ENCODE measurements around the gene YY1. TPM values are rescaled to one million over a fixed set of nuclear protein-coding genes. Genes with fewer than 3 reads are reported as not detected.
A peak's percentile ranks its signal among the peaks of the same experiment; 100 is the strongest.
"Not testable (repeated sequence)": the region's sequence is repeated elsewhere in the genome, so short reads cannot be mapped to it uniquely, and the experiment has no call there.

Gene YY1
- total RNA-seq, 2 donors from 2014 or later, result 42.8 to 52.3 TPM

DNA sequence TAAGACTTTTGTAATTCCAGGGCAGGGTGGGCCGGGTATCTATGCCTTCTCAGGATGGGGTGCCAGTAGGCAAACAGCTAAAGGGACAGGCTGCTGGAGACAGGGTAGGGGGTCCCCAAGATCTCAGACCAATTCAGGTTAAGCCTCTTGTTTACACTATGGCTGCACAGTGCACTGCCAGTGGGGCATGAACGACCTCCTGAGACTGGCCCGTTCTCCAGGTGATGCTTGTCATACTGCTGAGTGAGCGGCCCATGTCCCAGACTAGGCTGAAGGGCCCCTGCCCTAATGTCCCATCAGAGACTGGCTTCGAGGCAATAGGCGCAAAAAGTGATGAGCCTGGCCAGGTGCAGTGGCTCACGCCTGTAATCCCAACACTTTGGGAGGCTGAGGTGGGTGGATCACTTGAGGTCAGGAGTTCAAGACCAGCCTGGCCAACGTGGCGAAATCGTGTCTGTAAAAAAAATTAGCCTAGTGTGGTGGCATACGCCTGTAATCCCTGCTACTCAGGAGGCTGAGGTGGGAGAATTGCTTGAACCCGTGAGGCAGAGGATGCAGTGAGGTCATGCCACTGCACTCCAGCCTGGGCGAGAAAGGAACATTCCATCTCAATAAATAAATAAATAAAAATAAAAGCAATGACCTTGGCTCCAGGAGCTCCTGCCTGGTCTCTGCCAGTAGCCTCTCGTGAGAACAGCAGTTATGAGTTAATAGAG is 54.7 kb downstream of the YY1 start:
- DNase-seq (ENCODE audit: low spot score) (no peak), ATAC-seq (ENCODE audit: insufficient number of reproducible peaks, low FRiP score, low read depth) (no peak)
- H3K9me3 ChIP-seq, result no peaks in the 10 kb centered on the region
- no peak for TF ChIP-seq CTCF (IDR thresholded peaks at IDR 0.05)
- H3K27me3 ChIP-seq (replicated peaks; ENCODE audit: insufficient read depth), result no peaks in the 10 kb centered on the region
- peak overlapping the region; percentile 45 to 56 for H3K27ac ChIP-seq
- H3K4me3 ChIP-seq, result no peak overlapping the region
- H3K36me3 ChIP-seq, result peaks cover 14% of the 10 kb centered on the region
- peaks cover 21 to 43% of the 10 kb centered on the region in 2 donors for H3K4me1 ChIP-seq (ENCODE audit: control insufficient read depth in 1 of 2, low read depth in 2 of 2)

GRCh38 chr14:100294213-100294962 is 55.4 kb downstream of the YY1 start:
- DNase-seq (ENCODE audit: low spot score) (no peak), ATAC-seq (ENCODE audit: insufficient number of reproducible peaks, low FRiP score, low read depth) (no peak)
- peaks cover 14% of the 10 kb centered on the region for H3K36me3 ChIP-seq
- no peak for TF ChIP-seq CTCF (IDR thresholded peaks at IDR 0.05)
- H3K27me3 ChIP-seq (replicated peaks; ENCODE audit: insufficient read depth), result no peaks in the 10 kb centered on the region
- peaks cover 21 to 46% of the 10 kb centered on the region in 2 donors for H3K4me1 ChIP-seq (ENCODE audit: control insufficient read depth in 1 of 2, low read depth in 2 of 2)
- no peaks in the 10 kb centered on the region for H3K9me3 ChIP-seq
- H3K4me3 ChIP-seq, result no peak overlapping the region
- peak overlapping the region; percentile 45 to 56 for H3K27ac ChIP-seq

GRCh38 chr14:100294963-100295330 is 56.0 kb downstream of the YY1 start:
- Histone ChIP-seq H3K4me3 (no peak overlapping the region), H3K4me1 (ENCODE audit: control insufficient read depth in 1 of 2, low read depth in 2 of 2) (peaks cover 21 to 46% of the 10 kb centered on the region in 2 donors), H3K27me3 (replicated peaks; ENCODE audit: insufficient read depth) (no peaks in the 10 kb centered on the region), H3K36me3 (peaks cover 14% of the 10 kb centered on the region), H3K9me3 (no peaks in the 10 kb centered on the region), H3K27ac (peak overlapping the region; percentile 45 to 56)
- no peak for TF ChIP-seq CTCF (IDR thresholded peaks at IDR 0.05)
- ATAC-seq (ENCODE audit: insufficient number of reproducible peaks, low FRiP score, low read depth), result no peak
- DNase-seq (ENCODE audit: low spot score), result no peak

GRCh38 chr14:100295376-100296105 is 56.6 kb downstream of the YY1 start:
- Histone ChIP-seq H3K27me3 (replicated peaks; ENCODE audit: insufficient read depth) (no peaks in the 10 kb centered on the region), H3K9me3 (no peaks in the 10 kb centered on the region), H3K36me3 (peaks cover 14% of the 10 kb centered on the region), H3K4me3 (no peak overlapping the region), H3K27ac (peak overlapping the region in 1 of 2 donors; percentile 76), H3K4me1 (ENCODE audit: control insufficient read depth in 1 of 2, low read depth in 2 of 2) (peaks cover 21 to 46% of the 10 kb centered on the region in 2 donors)
- ATAC-seq (ENCODE audit: insufficient number of reproducible peaks, low FRiP score, low read depth) (no peak), DNase-seq (ENCODE audit: low spot score) (no peak)
- TF ChIP-seq CTCF (IDR thresholded peaks at IDR 0.05), result no peak

- Histone ChIP-seq H3K9me3 (no peaks in the 10 kb centered on the region), H3K36me3 (peaks cover 13% of the 10 kb centered on the region), H3K27ac (peak overlapping the region; percentile 76 to 84), H3K27me3 (replicated peaks; ENCODE audit: insufficient read depth) (no peaks in the 10 kb centered on the region), H3K4me3 (no peak overlapping the region), H3K4me1 (ENCODE audit: control insufficient read depth in 1 of 2, low read depth in 2 of 2) (peaks cover 21 to 46% of the 10 kb centered on the region in 2 donors)
- no peak for TF ChIP-seq CTCF (IDR thresholded peaks at IDR 0.05)
- no peak for DNase-seq (ENCODE audit: low spot score)
- ATAC-seq (ENCODE audit: insufficient number of reproducible peaks, low FRiP score, low read depth), result no peak
These were observed 57.2 kb downstream of the YY1 start for GRCh38 chr14:100296106-100296651.

- H3K4me1 ChIP-seq (ENCODE audit: control insufficient read depth in 1 of 2, low read depth in 2 of 2), result peaks cover 21 to 46% of the 10 kb centered on the region in 2 donors
- not testable (repeated sequence) for ATAC-seq (ENCODE audit: insufficient number of reproducible peaks, low FRiP score, low read depth)
These were observed 57.8 kb downstream of the YY1 start for GRCh38 chr14:100296729-100297128.

More at GRCh38 chr14:100296729-100297128, 57.8 kb downstream of the YY1 start:
- not testable (repeated sequence) for H3K36me3 ChIP-seq; H3K27me3 ChIP-seq (replicated peaks; ENCODE audit: insufficient read depth); H3K9me3 ChIP-seq; DNase-seq (ENCODE audit: low spot score)
- Histone ChIP-seq H3K4me3 (peak overlapping the region; percentile 59), H3K27ac (peak overlapping the region; percentile 76 to 84)
